CD4-positive, alpha-beta T cell treated with Interferon alpha-2 for 1 hour (primary cell): ENCODE results near the gene LINC01488.

Experiments
- DNase-seq, 2 donors: peaks; one replicate each; pipeline ENCODE4 v3.0.0-alpha.2; 2020 to 2022

LINC01488 gene

DNA sequence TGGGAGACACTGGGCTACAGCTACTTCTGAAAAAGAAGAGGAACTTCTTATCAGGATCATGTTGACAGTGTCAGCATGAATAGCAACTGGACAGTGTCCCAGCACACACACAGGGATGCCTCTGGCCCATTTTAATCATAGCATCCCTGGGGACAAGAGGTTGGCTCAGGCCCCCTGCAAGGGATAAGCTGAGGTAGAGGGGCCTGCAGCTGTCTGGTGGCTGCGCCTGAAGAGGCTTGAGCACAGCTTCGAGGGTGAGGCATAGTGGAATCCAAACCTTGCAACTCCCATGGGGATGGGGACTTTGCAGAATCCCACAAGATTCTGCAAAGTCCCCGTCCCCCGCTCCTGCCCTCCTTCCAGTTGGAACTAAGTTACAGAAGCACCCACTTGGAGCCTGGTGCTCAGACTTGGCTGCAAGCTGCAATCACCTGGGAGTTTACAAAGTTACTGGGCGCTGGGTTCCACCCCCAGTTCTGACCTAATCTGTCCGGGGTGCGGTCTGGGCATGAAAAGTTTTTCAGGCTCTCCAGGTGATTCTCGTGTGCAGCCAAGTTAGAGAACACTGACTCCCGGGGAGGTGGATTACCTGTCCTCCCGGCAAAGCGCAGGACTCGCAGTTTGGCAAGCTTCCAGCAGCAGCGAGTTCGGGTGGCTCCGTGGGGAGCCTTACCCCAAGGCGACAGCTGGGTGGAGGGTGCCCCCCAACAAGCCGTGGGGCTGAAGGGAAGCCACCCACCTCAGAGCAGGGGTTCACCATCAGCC is 16.0 kb upstream of the LINC01488 start:
- DNase-seq: no peak

DNA sequence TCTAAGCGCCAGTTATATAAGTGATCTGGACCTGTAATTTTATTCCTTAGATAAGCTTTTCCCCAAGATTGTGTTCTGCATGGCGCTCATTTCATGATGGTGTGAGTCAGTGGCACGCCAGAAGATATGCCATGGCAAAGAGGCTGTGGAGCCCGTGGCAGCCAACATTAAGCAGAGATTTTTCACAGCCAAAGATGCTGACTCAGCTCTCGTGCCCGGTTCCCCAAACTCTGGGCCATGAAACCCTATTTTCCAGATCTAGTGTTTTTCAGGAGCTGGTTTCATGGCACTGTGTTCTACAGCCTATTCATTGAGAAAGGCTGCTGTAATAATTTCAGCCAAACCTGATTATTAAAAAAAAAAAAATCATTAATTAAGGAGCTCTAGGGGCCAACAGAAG is 15.4 kb upstream of the LINC01488 start:
- DNase-seq: no peak

DNA sequence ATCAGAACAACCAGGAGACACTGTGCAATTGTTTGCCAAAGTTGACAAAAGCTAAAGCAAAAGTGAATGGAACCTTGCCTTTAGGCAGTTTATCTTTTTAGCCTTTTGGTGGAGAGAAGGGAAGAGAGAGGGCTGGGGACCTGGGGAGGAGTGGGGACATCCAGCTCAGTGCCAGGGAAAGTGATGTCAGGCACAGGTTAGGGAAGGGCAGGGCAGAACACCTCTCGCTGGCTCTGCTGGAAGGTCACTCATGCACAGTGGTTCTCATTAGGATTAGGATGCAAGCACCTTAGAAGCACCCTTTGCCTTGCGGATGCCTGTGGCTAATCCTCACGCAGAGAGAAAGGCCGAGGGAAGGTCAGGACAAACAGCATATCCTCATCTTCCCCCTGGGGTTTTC is 14.3 kb upstream of the LINC01488 start:
- no peak for DNase-seq

DNA sequence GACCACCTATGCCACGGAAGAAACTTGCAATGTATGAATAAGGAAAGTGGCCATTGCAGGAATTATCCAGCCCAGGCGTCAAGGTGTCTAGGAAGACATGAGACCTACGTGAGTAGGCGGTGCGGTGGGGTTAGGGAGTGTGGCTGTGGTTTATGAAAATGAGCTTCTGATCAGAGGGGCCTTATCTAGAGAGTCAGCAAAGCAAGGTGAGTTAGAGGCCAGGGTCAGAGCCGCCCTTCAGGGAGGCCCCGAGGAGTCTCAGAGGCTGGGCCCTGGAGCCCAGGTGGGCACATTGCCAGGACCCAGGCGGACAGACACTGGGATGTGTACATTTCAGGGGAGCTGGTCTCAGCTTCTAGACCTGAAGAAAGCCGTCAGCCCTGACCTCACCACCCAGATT is 13.8 kb upstream of the LINC01488 start:
- DNase-seq: no peak

DNA sequence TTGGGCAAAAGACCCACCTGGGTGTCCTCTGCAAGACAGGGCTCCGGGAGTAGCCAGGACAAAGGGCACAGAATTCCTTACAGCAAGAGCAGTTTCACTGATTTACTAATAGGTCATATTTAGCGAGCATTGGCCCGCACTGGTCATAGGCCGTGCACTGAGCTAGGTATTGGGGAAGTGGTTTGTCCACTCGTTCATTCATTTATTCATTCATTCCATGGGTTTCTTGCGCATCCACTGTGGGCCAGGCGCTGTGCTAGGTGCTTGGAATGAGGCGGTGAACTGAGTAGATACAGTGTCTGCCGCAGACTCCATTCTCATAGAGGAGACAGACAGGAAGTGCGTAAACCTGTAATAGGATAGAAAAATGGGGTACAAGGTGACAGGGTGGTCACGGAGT is 13.2 kb upstream of the LINC01488 start:
- no peak for DNase-seq

DNA sequence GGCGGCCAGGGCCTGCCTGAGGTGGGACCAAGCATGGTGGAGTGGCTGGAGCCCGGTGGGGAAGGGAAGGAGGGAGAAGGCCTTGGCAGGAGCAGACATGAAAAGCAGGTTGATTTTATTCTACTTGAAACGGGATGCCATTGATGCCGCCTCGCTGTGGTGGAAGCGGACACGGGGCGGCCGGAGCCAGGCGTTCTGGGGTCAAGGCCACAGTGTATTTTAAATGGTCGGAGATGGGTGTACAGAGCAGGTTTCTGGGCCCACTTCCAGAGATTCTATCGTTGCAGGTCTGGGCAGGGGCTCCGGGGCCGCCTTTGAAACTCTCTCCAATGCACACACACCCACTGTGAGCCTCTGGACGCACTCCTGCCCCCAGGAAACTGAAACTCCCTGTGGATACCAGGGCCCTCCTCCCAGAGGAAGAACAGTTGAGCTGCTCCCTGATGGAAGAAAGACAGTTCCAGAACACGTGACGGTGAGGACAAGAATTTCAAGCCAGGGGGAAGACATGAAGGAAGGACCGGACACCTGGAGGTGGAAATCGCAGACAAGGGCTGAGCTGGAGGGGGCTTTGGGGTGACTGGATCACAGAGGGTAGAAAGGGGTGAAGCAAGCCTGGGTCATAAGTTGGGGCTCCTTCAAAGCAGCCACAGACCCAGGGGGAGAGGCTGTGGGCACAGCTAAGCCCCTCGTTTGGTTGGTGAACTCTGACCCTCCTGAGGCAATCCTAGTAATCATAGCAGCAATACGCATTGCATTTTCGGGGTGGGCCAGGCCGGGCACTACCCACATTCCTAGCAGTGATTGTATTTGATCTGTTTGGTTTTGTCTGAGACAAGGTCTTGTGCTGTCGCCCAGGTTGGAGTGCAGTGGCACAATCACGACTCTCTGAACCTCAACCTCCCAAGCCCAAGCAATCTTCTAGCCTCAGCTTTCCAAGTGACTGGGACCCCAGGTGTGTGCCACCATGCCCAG is 12.3 kb upstream of the LINC01488 start:
- DNase-seq: no peak

DNA sequence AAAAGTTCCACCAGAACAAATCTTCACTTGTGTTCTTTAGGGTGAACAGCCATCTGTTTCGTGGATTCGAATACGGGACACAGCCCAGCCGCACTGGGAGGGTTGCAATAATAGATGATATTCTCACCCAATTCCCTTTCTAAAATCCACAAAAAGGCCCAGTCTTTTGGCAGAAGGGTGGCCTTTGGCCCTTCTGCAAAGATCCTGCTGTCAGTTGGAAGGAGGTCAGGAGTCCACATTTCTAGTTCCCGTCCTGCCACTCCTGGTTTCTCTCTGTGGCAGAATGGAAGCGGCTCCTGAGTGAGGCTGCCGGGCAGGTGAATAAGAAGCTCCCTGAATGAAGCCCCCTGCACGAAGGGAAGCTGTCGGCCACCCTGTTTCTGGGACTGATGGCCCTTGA is 11.2 kb upstream of the LINC01488 start:
- DNase-seq: no peak

DNA sequence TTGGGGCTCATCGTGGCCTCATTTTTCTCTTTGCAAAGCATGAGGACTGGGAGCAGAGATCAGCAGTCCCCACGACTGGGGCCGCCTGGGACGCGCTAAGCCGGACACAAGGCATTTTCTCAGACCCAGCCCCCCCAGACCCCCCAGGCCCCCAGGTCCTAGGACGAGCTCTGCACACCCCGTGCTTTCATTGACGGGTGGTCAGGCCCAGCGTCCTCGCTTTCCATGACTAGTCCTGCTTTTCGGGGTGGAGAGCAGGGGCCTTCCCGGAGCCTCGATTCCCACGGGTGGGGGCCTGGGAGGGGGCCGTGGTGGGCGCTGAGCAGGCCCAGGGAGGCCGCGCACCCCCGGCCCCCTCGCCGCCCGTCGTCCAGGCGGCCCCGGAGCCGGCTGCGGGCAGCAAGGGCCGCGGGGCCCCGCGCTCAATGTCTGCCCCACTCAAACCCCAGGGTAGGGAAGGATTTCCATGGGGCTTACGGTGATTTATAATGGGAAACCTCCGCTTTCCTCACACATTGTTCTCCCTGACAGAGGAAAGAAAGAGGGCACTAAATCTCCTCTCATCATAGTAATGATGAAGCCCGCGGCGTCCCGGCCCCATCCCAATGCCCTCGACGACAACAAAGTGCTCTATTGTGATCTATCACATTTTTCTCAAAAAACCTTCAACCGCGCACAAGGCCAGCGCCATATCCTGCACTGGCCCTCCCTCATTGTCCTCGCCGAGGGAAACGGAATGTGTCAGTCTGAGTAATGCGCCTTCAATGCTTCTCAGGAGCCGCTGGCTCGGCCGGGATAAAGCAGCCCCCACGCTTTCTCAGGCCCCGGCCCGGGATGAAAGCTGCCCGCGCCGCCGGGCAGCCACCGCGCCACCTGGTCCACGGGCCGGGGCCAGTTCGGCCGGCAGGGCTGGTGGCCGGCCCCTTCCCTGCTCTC is 10.4 kb upstream of the LINC01488 start:
- DNase-seq: no peak

DNA sequence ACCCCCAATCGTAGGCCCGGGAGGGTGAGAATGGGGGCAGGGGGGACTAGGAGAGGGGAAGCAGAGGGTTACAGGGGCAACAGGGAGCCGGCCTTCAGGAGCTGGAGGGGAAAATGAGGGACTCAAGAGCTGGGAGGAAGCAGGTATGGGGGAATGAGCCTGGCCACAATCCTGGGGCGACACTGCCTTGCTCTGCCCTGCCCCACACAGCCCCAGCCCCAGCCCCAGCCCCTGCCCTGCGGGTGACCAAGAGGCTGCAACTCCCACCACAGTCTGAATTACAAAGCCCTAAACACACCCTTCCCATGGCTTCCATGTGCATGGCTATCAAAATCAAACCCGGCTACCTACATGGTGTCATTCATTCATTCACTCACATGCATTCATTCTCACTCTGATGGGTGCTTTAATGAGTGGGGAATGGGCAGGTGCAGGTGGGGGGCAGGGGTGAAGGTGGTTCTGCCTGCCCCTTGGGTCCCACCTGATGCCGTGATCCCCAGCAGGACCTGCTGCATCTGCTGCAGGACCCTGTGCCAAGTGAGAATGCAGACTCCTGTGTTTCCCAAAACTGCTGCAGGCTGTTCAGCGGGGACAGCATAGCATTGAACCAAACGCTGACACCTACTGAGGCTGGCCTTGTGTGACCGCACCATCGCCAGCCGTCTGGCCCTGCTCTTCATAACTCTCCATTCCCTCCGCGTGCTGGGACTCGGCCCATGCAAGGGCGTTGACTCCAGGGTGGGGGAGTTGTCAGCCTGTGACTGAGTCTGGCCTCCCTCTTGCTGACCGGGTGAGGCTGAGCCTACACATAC is 9.5 kb upstream of the LINC01488 start:
- DNase-seq: no peak

DNA sequence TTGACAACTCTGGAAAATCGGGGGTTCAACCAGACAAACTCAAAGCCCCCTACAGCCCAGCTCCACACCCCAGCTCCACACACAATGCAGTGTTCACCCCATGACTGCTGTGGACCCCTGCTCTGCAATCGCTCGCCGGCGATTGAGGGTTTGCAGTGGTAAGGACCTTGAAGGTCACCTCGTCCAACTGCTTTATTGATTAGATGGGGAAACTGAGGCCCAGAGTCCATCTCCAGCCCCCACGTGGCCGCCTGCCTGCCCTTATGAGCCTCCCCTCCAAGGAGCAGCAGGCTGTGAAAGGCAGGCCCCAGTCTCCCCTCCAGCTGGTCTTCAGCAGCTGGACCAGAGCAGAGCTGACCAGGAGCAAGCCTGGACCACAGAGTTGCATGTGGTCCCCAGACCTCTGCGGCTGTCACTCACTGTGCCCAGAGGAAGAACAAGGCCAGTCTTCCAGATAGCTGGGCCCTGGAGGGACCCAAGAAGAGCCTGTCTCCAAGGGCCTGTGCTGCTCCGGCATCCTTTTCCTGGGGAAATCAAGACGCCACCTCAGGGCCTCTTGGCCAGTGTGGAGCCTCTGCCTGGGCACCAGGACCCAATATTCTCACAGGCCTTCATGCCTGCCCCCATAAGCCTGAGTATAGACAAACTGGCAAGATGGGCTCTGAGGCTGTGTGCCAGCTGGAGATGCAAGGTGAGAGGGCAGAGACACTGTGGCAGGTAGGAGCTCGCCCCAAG is 8.8 kb upstream of the LINC01488 start:
- DNase-seq: no peak

DNA sequence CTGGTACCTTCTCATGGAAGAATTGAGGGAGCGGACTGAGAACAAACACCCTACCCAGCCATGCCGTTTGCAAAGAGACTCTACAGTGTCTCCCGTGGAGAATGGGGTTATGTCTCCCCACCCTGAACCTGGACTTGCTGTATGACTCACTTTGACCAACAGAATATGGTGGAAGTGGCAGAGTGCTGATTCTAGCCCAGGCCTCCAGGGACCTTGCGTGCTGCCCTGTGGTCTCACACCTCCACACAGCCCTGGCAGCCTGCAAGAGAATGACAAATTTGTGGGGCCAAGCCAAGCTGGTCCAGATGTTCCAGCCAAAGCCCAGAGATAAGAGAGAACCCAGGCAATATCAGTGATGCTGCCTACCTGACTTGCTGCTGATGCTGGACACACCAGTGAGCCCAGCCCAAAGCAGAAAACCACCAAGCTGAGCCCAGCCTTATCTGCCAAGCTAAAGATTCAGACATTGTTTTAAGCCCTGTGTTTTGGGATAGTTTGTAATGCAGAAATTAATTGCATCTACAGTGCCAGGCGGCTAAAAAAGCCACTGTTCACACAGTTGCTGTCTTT is 8.1 kb upstream of the LINC01488 start:
- DNase-seq: no peak

DNA sequence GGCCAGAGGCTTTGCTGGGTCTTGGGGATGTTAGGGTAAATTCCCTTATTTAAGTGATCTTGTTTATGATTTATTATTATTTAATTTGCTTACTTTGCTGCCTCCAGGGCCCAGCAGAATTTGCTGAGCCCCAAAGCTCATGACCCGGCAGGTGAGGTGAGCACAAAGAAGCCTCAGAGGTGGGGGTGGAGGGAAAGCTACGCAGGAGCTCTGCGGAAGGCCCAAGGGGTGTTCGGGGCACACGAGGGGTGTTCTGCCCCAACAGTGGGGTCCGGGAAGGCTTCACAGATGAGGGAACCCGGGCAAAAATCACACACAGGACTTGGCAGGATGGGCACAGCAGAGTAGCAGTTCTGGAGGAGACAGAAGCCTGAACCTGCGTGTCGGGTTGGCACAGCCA is 6.7 kb upstream of the LINC01488 start:
- no peak for DNase-seq

DNA sequence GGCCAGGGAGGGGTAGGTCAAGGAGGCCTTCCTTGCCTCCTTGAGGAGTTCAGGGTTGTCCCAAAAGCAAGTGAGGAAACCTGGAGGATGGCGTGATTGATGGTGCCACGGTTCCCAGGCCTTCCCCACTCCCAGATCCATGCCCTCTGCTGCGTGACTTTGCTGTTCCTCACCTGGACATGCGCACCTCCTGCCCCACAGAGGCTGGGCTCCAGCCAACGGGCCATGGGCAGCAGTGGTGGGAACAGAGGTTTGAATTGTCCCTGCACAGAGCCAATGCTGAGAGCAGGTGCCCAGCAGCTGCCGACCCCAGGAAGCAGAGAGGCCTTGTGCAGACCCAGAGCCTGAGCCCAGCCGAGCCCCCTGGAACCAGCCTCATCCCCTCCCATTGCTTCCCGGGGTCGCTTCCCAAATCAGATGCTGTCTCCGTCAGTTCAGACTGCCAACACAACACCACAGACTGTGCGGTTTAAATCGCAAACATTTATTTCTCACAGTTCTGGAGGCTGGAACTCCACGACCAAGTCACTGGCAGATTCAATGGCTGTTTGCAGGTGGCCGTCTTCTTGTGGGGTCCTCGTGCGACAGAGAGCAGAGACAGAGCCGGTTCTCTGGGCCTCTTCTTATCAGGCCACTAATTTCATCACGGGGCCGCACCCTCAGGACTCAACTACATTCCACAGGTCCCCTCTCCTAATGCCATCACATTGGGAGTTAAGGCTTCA is 6.2 kb upstream of the LINC01488 start:
- no peak for DNase-seq

DNA sequence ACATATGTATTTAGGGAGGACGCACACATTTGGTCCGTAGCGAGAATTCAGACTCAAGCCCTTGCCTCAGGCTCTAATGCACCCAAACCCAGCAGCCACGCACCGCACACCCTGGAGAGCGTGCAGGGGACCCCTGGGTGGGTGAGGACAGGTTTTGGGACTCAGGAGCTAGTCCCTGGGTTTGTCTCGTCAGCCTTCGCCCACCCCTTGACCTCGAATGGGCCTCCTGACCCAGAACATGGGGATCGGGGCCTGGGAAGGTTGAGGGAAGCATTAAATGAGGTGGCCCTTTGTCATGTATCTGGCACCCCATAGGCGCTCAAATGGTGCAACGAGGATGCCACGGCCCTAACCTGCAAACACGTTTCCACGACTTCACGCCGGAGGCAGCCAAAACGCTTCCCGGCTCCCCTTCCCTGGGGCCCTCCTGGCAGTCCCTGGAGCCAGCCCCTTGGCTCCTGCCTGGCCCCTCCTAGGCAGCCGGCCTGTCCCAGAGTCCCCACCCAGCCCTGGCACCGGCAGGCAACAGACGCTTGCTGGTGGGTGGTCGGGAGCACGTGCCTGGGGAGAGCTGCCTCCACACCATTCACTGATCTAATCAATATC is 5.5 kb upstream of the LINC01488 start:
- DNase-seq: no peak

DNA sequence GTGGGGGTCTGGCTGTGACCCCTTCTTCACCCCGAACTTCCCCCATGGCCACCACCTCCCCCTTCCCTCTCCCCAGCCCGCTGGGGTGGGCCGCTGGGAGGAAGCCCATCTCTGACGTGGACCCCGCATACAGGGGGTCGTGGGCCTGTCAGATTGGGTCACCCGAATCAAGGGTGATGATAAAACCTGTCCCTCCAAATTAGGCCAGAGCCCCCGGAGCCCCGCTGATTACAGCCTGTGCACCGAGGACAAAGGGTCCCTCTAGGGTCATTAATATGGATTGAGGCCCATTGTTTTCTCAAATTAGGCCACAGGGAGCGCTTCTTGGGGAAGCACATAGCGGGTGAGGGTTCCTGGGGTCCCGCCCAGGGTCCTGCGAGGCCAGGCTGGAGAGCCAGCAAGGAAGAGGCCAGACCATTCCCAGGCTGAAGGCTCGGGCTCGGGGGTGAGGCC is 4.9 kb upstream of the LINC01488 start:
- no peak for DNase-seq

DNA sequence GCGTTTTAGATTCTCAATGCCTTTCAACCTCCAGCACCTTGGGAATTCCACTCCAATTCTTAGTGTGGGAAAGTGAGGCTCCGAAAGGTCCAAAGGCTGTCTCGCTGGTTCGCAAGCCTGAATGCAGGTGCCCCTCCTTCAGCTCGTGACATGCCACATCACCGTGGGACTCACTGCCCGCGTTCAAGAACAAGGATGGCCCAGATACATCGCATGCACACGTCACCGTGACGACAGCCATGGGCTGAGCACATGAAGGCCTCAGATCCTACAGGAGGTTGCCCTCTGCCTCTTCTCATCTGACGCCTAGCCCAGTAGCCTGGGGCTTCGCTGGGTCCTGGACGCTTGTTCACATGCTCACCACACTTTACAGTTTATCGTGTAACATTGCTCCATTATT is 4.4 kb upstream of the LINC01488 start:
- no peak for DNase-seq

DNA sequence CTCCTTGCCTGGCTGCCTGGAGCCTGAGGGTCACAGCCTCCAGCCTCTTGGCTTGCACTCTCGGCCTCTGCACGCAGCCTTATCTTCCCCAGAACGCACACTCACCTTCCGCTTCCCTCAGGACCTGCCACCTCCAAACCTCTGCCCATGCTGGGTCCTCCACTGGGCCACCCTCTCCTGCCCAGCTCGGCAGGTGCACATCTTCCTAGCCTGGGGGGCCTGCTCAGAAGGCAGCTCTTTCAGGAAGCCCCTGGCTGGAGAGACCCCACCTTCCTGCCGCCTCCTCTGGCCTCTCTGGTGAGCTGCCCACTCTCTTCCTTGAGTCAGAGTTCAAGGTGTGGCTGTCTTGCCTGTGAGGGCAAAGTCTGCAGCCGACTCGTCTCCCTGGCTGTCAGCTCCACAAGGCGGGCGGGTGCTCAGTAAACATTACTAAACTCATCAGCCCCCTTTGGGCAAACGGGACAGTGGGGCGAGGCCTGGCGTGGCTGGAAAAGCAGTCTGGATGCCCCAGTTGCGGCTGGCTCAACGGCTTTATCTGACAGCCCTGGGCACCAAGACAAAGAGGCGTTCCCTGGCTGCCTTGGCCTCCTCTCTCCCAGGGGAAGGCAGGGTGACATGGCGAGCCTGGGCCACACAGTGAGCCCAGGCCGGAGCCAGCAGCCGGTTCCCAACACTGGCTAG is 1.7 kb upstream of the LINC01488 start:
- DNase-seq: no peak

DNA sequence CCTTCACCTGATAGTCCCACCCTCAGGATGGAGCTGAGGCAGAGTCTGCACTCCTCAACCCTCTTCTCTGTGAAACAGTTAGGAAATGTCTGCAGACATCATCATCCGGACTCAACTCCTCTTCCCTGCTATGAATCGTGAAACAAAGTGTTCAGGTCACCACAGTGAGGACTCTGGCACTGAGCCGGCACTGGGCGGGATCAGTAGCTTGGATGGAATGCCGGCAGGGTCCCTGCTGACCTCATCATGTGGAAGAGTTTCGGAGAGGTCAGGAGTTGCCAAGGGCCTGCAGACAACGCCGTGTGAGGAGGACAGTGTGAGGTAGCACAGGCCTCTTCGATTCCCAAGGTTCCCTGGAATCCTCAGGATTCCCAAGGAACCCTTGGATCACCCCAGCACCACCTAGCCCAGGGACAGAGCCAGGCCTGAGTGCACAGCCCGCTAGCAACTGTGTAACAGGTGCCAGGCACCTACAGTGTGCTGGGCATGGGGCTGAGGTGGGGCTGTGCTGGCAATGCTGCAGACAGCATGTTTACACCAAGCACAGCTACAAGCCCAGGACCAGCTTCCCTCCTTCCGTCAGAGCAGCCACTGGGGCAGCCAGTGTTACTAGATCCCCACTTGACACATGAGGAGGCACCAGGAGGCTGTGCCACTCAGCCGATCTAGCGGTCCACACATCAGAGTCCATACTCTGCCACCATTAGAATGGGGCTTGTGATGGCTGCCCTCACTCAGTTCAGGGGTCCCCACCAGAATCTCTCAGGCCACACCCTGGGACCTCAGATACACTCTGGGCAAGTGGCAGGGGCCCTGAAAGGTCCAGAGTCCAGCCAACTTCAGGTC is 693 bp upstream of the LINC01488 start:
- no peak for DNase-seq
